ENCODE data around the gene UBE2E2. TPM values are rescaled to one million over a fixed set of nuclear protein-coding genes. Genes with fewer than 3 reads are reported as not detected.

Gene UBE2E2
- total RNA-seq, 1 donor from 2014 or later, result 115 TPM

GRCh38 chr3:23238156-23238555 is 35.0 kb downstream of the UBE2E2 start:
- Histone ChIP-seq H3K9ac (ENCODE audit: low read depth in 1 of 3, low read length in 3 of 3) (no peak overlapping the region), H3K27ac (ENCODE audit: low read depth, low read length) (no peak overlapping the region), H3K4me3 (ENCODE audit: low read length in 3 of 3) (no peak overlapping the region), H3K9me3 (ENCODE audit: control insufficient read depth in 3 of 3, low read length in 3 of 3) (no peaks in the 10 kb centered on the region), H3K4me1 (ENCODE audit: control insufficient read depth in 3 of 3, insufficient read depth in 3 of 3, low read length in 3 of 3) (peaks cover 2 to 8% (median 2%) of the 10 kb centered on the region in 3 donors), H3K27me3 (ENCODE audit: control insufficient read depth in 3 of 3, insufficient read depth in 3 of 3, low read length in 3 of 3) (no peaks in the 10 kb centered on the region), H3K36me3 (ENCODE audit: control insufficient read depth in 3 of 3, insufficient read depth in 3 of 3, low read length in 3 of 3) (no peaks in the 10 kb centered on the region)

DNA sequence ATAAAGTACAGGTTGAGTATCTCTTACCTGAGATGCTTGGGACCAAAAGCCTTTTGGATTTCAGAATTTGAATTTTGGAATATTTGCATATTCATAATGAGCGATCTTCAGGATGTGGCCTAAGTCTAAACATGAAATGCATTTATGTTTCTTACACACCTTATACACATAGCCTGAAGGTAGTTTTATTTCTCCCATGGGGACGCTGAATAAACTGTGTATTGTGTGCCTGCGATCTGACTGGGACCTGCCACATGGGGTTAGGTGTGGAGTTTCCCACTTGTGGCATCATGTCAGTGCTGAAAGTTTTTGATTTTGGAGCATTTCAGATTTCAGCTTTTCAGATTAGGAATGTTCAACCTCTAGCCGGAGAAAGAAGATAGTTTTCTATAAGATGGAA is 35.5 kb downstream of the UBE2E2 start:
- Histone ChIP-seq H3K9me3 (ENCODE audit: control insufficient read depth in 3 of 3, low read length in 3 of 3) (no peaks in the 10 kb centered on the region), H3K4me3 (ENCODE audit: low read length in 3 of 3) (no peak overlapping the region), H3K4me1 (ENCODE audit: control insufficient read depth in 3 of 3, insufficient read depth in 3 of 3, low read length in 3 of 3) (peaks cover 2 to 8% (median 2%) of the 10 kb centered on the region in 3 donors)

DNA sequence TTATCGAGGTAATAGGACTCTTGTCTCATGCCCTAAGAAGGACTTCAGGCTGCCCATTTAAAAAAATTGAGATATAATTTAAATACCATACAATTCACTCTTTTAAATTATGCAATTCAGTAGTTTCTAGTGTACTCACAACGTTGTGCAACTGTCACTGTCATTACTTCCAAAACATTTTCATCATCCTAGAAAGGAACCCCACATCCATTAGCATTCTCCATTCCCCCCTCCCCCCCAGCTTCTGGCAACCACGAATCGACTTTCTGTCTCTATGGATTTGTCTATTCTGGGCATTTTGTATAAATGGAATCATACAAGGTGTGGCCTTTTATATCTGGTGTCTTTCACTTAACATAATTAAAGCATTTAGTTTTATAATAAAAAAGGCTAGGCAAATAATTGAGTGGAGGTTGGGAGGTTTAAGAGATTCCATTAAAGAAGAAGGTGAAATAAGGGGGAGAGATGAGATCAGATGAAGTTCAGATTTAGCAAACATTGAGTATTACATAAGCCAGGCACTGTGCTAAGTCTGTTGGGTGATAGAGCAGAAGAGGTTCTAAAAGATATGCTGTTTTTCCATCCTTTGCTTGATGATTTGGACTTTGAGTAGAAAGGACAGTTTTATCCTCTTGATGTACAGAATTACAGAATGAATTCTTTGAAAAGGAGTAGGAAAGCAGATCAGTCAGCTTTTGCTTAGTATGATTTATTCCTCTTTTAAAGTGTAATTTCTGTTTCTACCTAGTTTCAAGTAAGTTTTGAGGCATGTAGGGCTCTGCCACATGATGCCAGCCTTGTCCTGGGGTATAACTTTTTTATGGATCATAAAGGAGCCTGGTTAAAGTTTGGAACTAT is 36.3 kb downstream of the UBE2E2 start:
- Histone ChIP-seq H3K4me1 (ENCODE audit: control insufficient read depth in 3 of 3, insufficient read depth in 3 of 3, low read length in 3 of 3) (peaks cover 2 to 8% (median 4%) of the 10 kb centered on the region in 3 donors), H3K9ac (ENCODE audit: low read depth in 1 of 3, low read length in 3 of 3) (no peak overlapping the region), H3K27ac (ENCODE audit: low read depth, low read length) (no peak overlapping the region), H3K27me3 (ENCODE audit: control insufficient read depth in 3 of 3, insufficient read depth in 3 of 3, low read length in 3 of 3) (no peaks in the 10 kb centered on the region), H3K9me3 (ENCODE audit: control insufficient read depth in 3 of 3, low read length in 3 of 3) (no peaks in the 10 kb centered on the region), H3K36me3 (ENCODE audit: control insufficient read depth in 3 of 3, insufficient read depth in 3 of 3, low read length in 3 of 3) (no peaks in the 10 kb centered on the region), H3K4me3 (ENCODE audit: low read length in 3 of 3) (no peak overlapping the region)

More for the DNA sequence above, 35.5 kb downstream of the UBE2E2 start:
- Histone ChIP-seq H3K27ac (ENCODE audit: low read depth, low read length) (no peak overlapping the region), H3K36me3 (ENCODE audit: control insufficient read depth in 3 of 3, insufficient read depth in 3 of 3, low read length in 3 of 3) (no peaks in the 10 kb centered on the region), H3K9ac (ENCODE audit: low read depth in 1 of 3, low read length in 3 of 3) (no peak overlapping the region), H3K27me3 (ENCODE audit: control insufficient read depth in 3 of 3, insufficient read depth in 3 of 3, low read length in 3 of 3) (no peaks in the 10 kb centered on the region)

GRCh38 chr3:23240171-23240785 is 37.2 kb downstream of the UBE2E2 start:
- Histone ChIP-seq H3K9me3 (ENCODE audit: control insufficient read depth in 3 of 3, low read length in 3 of 3) (no peaks in the 10 kb centered on the region), H3K9ac (ENCODE audit: low read depth in 1 of 3, low read length in 3 of 3) (no peak overlapping the region), H3K4me1 (ENCODE audit: control insufficient read depth in 3 of 3, insufficient read depth in 3 of 3, low read length in 3 of 3) (peaks cover 2 to 8% (median 5%) of the 10 kb centered on the region in 3 donors), H3K36me3 (ENCODE audit: control insufficient read depth in 3 of 3, insufficient read depth in 3 of 3, low read length in 3 of 3) (no peaks in the 10 kb centered on the region), H3K27ac (ENCODE audit: low read depth, low read length) (no peak overlapping the region), H3K27me3 (ENCODE audit: control insufficient read depth in 3 of 3, insufficient read depth in 3 of 3, low read length in 3 of 3) (no peaks in the 10 kb centered on the region), H3K4me3 (ENCODE audit: low read length in 3 of 3) (no peak overlapping the region)

GRCh38 chr3:23241256-23241655 is 38.1 kb downstream of the UBE2E2 start:
- peaks cover 2 to 8% (median 5%) of the 10 kb centered on the region in 3 donors for H3K4me1 ChIP-seq (ENCODE audit: control insufficient read depth in 3 of 3, insufficient read depth in 3 of 3, low read length in 3 of 3)
- no peaks in the 10 kb centered on the region for H3K36me3 ChIP-seq (ENCODE audit: control insufficient read depth in 3 of 3, insufficient read depth in 3 of 3, low read length in 3 of 3)
- H3K9me3 ChIP-seq (ENCODE audit: control insufficient read depth in 3 of 3, low read length in 3 of 3), result no peaks in the 10 kb centered on the region
- no peaks in the 10 kb centered on the region for H3K27me3 ChIP-seq (ENCODE audit: control insufficient read depth in 3 of 3, insufficient read depth in 3 of 3, low read length in 3 of 3)
- no peak overlapping the region for H3K27ac ChIP-seq (ENCODE audit: low read depth, low read length)
- no peak overlapping the region for H3K9ac ChIP-seq (ENCODE audit: low read depth in 1 of 3, low read length in 3 of 3)
- no peak overlapping the region for H3K4me3 ChIP-seq (ENCODE audit: low read length in 3 of 3)

- Histone ChIP-seq H3K36me3 (ENCODE audit: control insufficient read depth in 3 of 3, insufficient read depth in 3 of 3, low read length in 3 of 3) (no peaks in the 10 kb centered on the region), H3K4me1 (ENCODE audit: control insufficient read depth in 3 of 3, insufficient read depth in 3 of 3, low read length in 3 of 3) (peaks cover 2 to 5% (median 5%) of the 10 kb centered on the region in 3 donors), H3K9me3 (ENCODE audit: control insufficient read depth in 3 of 3, low read length in 3 of 3) (no peaks in the 10 kb centered on the region), H3K4me3 (ENCODE audit: low read length in 3 of 3) (no peak overlapping the region), H3K9ac (ENCODE audit: low read depth in 1 of 3, low read length in 3 of 3) (no peak overlapping the region), H3K27ac (ENCODE audit: low read depth, low read length) (no peak overlapping the region), H3K27me3 (ENCODE audit: control insufficient read depth in 3 of 3, insufficient read depth in 3 of 3, low read length in 3 of 3) (no peaks in the 10 kb centered on the region)
Measured at GRCh38 chr3:23242106-23242505, 39.0 kb downstream of the UBE2E2 start.

- Histone ChIP-seq H3K9ac (ENCODE audit: low read depth in 1 of 3, low read length in 3 of 3) (no peak overlapping the region), H3K4me1 (ENCODE audit: control insufficient read depth in 3 of 3, insufficient read depth in 3 of 3, low read length in 3 of 3) (peaks cover 5 to 6% (median 5%) of the 10 kb centered on the region in 3 donors), H3K27me3 (ENCODE audit: control insufficient read depth in 3 of 3, insufficient read depth in 3 of 3, low read length in 3 of 3) (no peaks in the 10 kb centered on the region), H3K4me3 (ENCODE audit: low read length in 3 of 3) (no peak overlapping the region), H3K27ac (ENCODE audit: low read depth, low read length) (no peak overlapping the region), H3K9me3 (ENCODE audit: control insufficient read depth in 3 of 3, low read length in 3 of 3) (no peaks in the 10 kb centered on the region), H3K36me3 (ENCODE audit: control insufficient read depth in 3 of 3, insufficient read depth in 3 of 3, low read length in 3 of 3) (no peaks in the 10 kb centered on the region)
Measured at GRCh38 chr3:23244324-23245041, 41.4 kb downstream of the UBE2E2 start.

GRCh38 chr3:23246651-23247050 is 43.5 kb downstream of the UBE2E2 start:
- no peak overlapping the region for H3K4me3 ChIP-seq (ENCODE audit: low read length in 3 of 3)
- H3K27me3 ChIP-seq (ENCODE audit: control insufficient read depth in 3 of 3, insufficient read depth in 3 of 3, low read length in 3 of 3), result no peaks in the 10 kb centered on the region
- H3K27ac ChIP-seq (ENCODE audit: low read depth, low read length), result no peak overlapping the region
- H3K4me1 ChIP-seq (ENCODE audit: control insufficient read depth in 3 of 3, insufficient read depth in 3 of 3, low read length in 3 of 3), result peaks cover 0 to 5% (median 4%) of the 10 kb centered on the region in 3 donors
- no peaks in the 10 kb centered on the region for H3K9me3 ChIP-seq (ENCODE audit: control insufficient read depth in 3 of 3, low read length in 3 of 3)
- H3K9ac ChIP-seq (ENCODE audit: low read depth in 1 of 3, low read length in 3 of 3), result no peak overlapping the region
- H3K36me3 ChIP-seq (ENCODE audit: control insufficient read depth in 3 of 3, insufficient read depth in 3 of 3, low read length in 3 of 3), result no peaks in the 10 kb centered on the region

GRCh38 chr3:23248594-23249131 is 45.5 kb downstream of the UBE2E2 start:
- Histone ChIP-seq H3K27me3 (ENCODE audit: control insufficient read depth in 3 of 3, insufficient read depth in 3 of 3, low read length in 3 of 3) (no peaks in the 10 kb centered on the region), H3K9me3 (ENCODE audit: control insufficient read depth in 3 of 3, low read length in 3 of 3) (no peaks in the 10 kb centered on the region), H3K9ac (ENCODE audit: low read depth in 1 of 3, low read length in 3 of 3) (no peak overlapping the region), H3K4me1 (ENCODE audit: control insufficient read depth in 3 of 3, insufficient read depth in 3 of 3, low read length in 3 of 3) (peaks cover 0 to 5% (median 4%) of the 10 kb centered on the region in 3 donors), H3K27ac (ENCODE audit: low read depth, low read length) (no peak overlapping the region), H3K36me3 (ENCODE audit: control insufficient read depth in 3 of 3, insufficient read depth in 3 of 3, low read length in 3 of 3) (no peaks in the 10 kb centered on the region), H3K4me3 (ENCODE audit: low read length in 3 of 3) (no peak overlapping the region)
